ENCODE data around the gene KRTAP20-2. TPM values are rescaled to one million over a fixed set of nuclear protein-coding genes. Genes with fewer than 3 reads are reported as not detected.

Gene KRTAP20-2
- total RNA-seq (2013): not detected
- not detected for polyA plus RNA-seq
- polyA minus RNA-seq: not detected in 2 replicates
- 0 reads per million in 11 experiments for total RNA-seq

DNA sequence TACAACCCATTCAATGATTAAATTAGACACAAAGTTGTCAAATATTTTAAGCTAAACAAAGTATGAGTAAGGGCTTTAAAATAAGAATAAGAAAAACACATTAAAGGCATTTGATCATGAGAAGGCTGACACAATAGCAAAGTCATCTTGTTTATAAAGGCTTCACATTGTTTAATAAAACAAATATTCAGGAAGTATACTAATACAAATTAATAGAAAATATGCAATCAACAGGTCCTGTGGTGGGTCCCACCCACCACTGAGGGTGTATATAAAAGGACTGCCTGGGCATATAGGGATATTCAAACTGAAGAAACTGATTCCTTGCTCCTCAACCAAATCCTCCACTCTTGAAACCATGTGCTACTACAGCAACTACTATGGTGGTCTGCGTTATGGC, at the start of gene KRTAP20-2:
TSS of gene KRTAP20-2 (plus strand) at position 301 of the 400 bp plus-strand sequence. CDS start at position 359, 58 bp downstream.
- peaks cover 3 to 11% (median 6%) of the 10 kb centered on the region in 7 donors for H3K9me3 Mint-ChIP-seq
- DNase-seq: no peak
- Histone ChIP-seq H3K79me2 (ENCODE audit: insufficient read depth, low read length) (no peaks in the 10 kb centered on the region), H3K27me3 (ENCODE audit: control insufficient read depth in 2 of 2, insufficient read depth in 2 of 2, low read length in 2 of 2) (no peaks in the 10 kb centered on the region), H3K9me3 (replicated peaks in 1 of 2; ENCODE audit: control insufficient read depth in 1 of 2, insufficient read depth in 1 of 2, low read length in 2 of 2) (peaks cover 17 to 18% of the 10 kb centered on the region in 2 donors), H4K20me1 (ENCODE audit: insufficient read depth, low read length) (no peaks in the 10 kb centered on the region), H3K4me3 (replicated peaks in 1 of 3; ENCODE audit: low read depth in 2 of 3, low read length in 3 of 3) (no peak within 1 kb of the TSS), H2AFZ (ENCODE audit: insufficient read depth, low read depth, low read length, poor library complexity, severe bottlenecking) (no peak within 1 kb of the TSS), H3K9ac (ENCODE audit: insufficient read depth, low read length, poor library complexity, severe bottlenecking) (no peak within 1 kb of the TSS), H3K27ac (ENCODE audit: low read depth in 1 of 2, low read length in 2 of 2) (no peak within 1 kb of the TSS), H3K4me2 (replicated peaks; ENCODE audit: extremely low read depth, low read length, poor library complexity, severe bottlenecking) (no peak within 1 kb of the TSS), H3K4me1 (ENCODE audit: control insufficient read depth in 1 of 2, insufficient read depth in 2 of 2, low read length in 2 of 2) (no peaks in the 10 kb centered on the region), H3K36me3 (replicated peaks in 1 of 2; ENCODE audit: control insufficient read depth in 1 of 2, insufficient read depth in 2 of 2, low read length in 2 of 2) (no peaks in the 10 kb centered on the region)
- intact Hi-C loops (cut with micrococcal nuclease): no loop called here
- H3K4me3 Mint-ChIP-seq: no peak within 1 kb of the TSS
- H3K36me3 Mint-ChIP-seq: no peaks in the 10 kb centered on the region
- peaks cover 0 to 1% (median 0%) of the 10 kb centered on the region in 3 donors for H3K27me3 Mint-ChIP-seq (ENCODE audit: low read depth in 3 of 3)
- H3K27ac Mint-ChIP-seq: no peak within 1 kb of the TSS
- no peak for TF ChIP-seq CTCF (IDR thresholded peaks at IDR 0.05)
- H3K4me1 Mint-ChIP-seq: no peaks in the 10 kb centered on the region
- no CpG with 5 or more reads among the region's 1 CpG for WGBS (ENCODE audit: insufficient coverage)

GRCh38 chr21:30590297-30590696, 44.7 kb upstream of the KRTAP20-2 start, which contains the start of gene KRTAP22-2:
KRTAP22-2 (minus strand) TSS chr21:30590397.
- Histone ChIP-seq H3K4me1 (ENCODE audit: control insufficient read depth in 1 of 2, insufficient read depth in 2 of 2, low read length in 2 of 2) (no peaks in the 10 kb centered on the region), H3K27ac (ENCODE audit: low read depth in 1 of 2, low read length in 2 of 2) (no peak within 1 kb of the TSS), H3K27me3 (ENCODE audit: control insufficient read depth in 2 of 2, insufficient read depth in 2 of 2, low read length in 2 of 2) (no peaks in the 10 kb centered on the region), H3K79me2 (ENCODE audit: insufficient read depth, low read length) (no peaks in the 10 kb centered on the region), H3K9me3 (replicated peaks in 1 of 2; ENCODE audit: control insufficient read depth in 1 of 2, insufficient read depth in 1 of 2, low read length in 2 of 2) (peaks cover 0 to 4% of the 10 kb centered on the region in 2 donors), H3K9ac (ENCODE audit: insufficient read depth, low read length, poor library complexity, severe bottlenecking) (no peak within 1 kb of the TSS), H3K4me3 (replicated peaks in 1 of 3; ENCODE audit: low read depth in 2 of 3, low read length in 3 of 3) (no peak within 1 kb of the TSS), H4K20me1 (ENCODE audit: insufficient read depth, low read length) (no peaks in the 10 kb centered on the region), H3K36me3 (replicated peaks in 1 of 2; ENCODE audit: control insufficient read depth in 1 of 2, insufficient read depth in 2 of 2, low read length in 2 of 2) (no peaks in the 10 kb centered on the region), H3K4me2 (replicated peaks; ENCODE audit: extremely low read depth, low read length, poor library complexity, severe bottlenecking) (no peak within 1 kb of the TSS), H2AFZ (ENCODE audit: insufficient read depth, low read depth, low read length, poor library complexity, severe bottlenecking) (no peak within 1 kb of the TSS)
- no peak for DNase-seq
- Mint-ChIP-seq H3K27ac (no peak within 1 kb of the TSS), H3K4me1 (no peaks in the 10 kb centered on the region), H3K36me3 (no peaks in the 10 kb centered on the region), H3K4me3 (no peak within 1 kb of the TSS), H3K9me3 (peaks cover 0 to 4% (median 0%) of the 10 kb centered on the region in 7 donors), H3K27me3 (ENCODE audit: low read depth in 3 of 3) (no peaks in the 10 kb centered on the region)
- intact Hi-C loops (cut with micrococcal nuclease): no loop called here
- TF ChIP-seq CTCF (IDR thresholded peaks at IDR 0.05): no peak
